HepG2 (cell line): ENCODE results near the gene TRAF3. TPM values are rescaled to one million over a fixed set of nuclear protein-coding genes. Genes with fewer than 3 reads are reported as not detected.
A peak's percentile ranks its signal among the peaks of the same experiment; 100 is the strongest.

Experiments
- ATAC-seq: fragments of 200-7000 bp; cut with Tn5 transposase; 3 replicates; pipeline ENCODE4 v1.9.1; 2020; ENCODE audit warnings: mild to moderate bottlenecking, moderate library complexity
- BruUV-seq: library from RNA; stranded (reverse); fragments of 400-500 nt; replicated peaks from 2 replicates; lab custom pipeline; 2021; lab: Mats Ljungman, UMichigan
- CTCF ChIA-PET: fragments of 300-600 bp; formaldehyde crosslinking; extraction: SDS; loops from one replicate; lab custom pipeline; 2021; ENCODE audit warnings: low total read pairs, inconsistent platforms, low intra/inter-chr PET ratio; lab: Yijun Ruan, JAX
- POLR2A ChIA-PET: fragments of 350-600 bp; sonication (Branson Sonifier 250); formaldehyde crosslinking; loops from one replicate; lab custom pipeline; 2020; ENCODE audit warnings: antibody characterized with exemption, inconsistent platforms; lab: Yijun Ruan, JAX
- DNase-seq: peaks from one replicate; pipeline ENCODE4 v3.0.0-alpha.2; 2015; ENCODE audit warnings: low spot score
- FAIRE-seq: peaks from 3 replicates; lab custom pipeline; 2011; peaks lifted over from hg19 to GRCh38; lab: Jason Lieb, UNC
- H2AFZ ChIP-seq: one replicate; pipeline ENCODE4 v1.6.1; 2011; ENCODE audit warnings: low read length, inconsistent platforms
- H3K27ac ChIP-seq: fragments of 300-600 bp; 3 replicates; pipeline ENCODE4 v1.8.0; 2011; ENCODE audit warnings: mixed run types, mild to moderate bottlenecking, mixed read lengths, low read length, inconsistent platforms; ENCODE audit not compliant: insufficient read depth; ENCODE audit errors: extremely low read length
- H3K27me3 ChIP-seq, 2 experiments: fragments of 200-600 bp in 1 of 2; 2 replicates in 1 of 2; 3 replicates in 1 of 2; pipeline versions ENCODE4 v1.6.0 to v1.8.0; 2011; ENCODE audit warnings: low read length in 2 of 2, mild to moderate bottlenecking in 2 of 2, moderate library complexity in 2 of 2, inconsistent platforms in 1 of 2; ENCODE audit not compliant: insufficient read depth in 2 of 2, control insufficient read depth in 1 of 2
- H3K36me3 ChIP-seq, 2 experiments: fragments of 200-600 bp in 1 of 2; replicated peaks in 1 of 2; 2 replicates in 1 of 2; 3 replicates in 1 of 2; pipeline versions ENCODE4 v1.5.1 to v1.8.0; 2011; ENCODE audit warnings: low read length in 2 of 2, inconsistent platforms in 1 of 2; ENCODE audit not compliant: insufficient read depth in 2 of 2, control insufficient read depth in 1 of 2
- H3K4me1 ChIP-seq: 2 replicates; pipeline ENCODE4 v1.5.1; 2012; ENCODE audit warnings: low read length, inconsistent platforms; ENCODE audit not compliant: insufficient read depth
- H3K4me2 ChIP-seq: 2 replicates; pipeline ENCODE4 v1.6.0; 2011; ENCODE audit warnings: low read depth, low read length, inconsistent platforms
- H3K4me3 ChIP-seq, 3 experiments: fragments of 200-600 bp in 1 of 3; sonication (generic), shearing (Covaris generic) in 1 of 3; replicated peaks in 1 of 3; 2 replicates each; pipeline ENCODE4 v1.5.1; 2011 to 2016; ENCODE audit warnings: low read length in 3 of 3, inconsistent platforms in 2 of 3, low read depth in 2 of 3, mild to moderate bottlenecking in 2 of 3, control low read depth in 1 of 3, mixed read lengths in 1 of 3; ENCODE audit not compliant: insufficient read depth in 1 of 3
- H3K79me2 ChIP-seq: one replicate; pipeline ENCODE4 v1.6.1; 2011; ENCODE audit warnings: low read length, inconsistent platforms; ENCODE audit not compliant: insufficient read depth
- H3K9ac ChIP-seq: 2 replicates; pipeline ENCODE4 v1.6.0; 2011; ENCODE audit warnings: mild to moderate bottlenecking, low read depth, low read length, inconsistent platforms; ENCODE audit not compliant: insufficient read depth
- H3K9me3 ChIP-seq: 2 replicates; pipeline ENCODE4 v1.5.1; 2012; ENCODE audit warnings: mild to moderate bottlenecking, low read length
- H4K20me1 ChIP-seq: 2 replicates; pipeline ENCODE4 v1.6.0; 2011; ENCODE audit warnings: inconsistent platforms, mild to moderate bottlenecking, low read length, moderate library complexity; ENCODE audit not compliant: insufficient read depth
- HNRNPL ChIP-seq: fragments of 200-400 bp; formaldehyde crosslinking; IDR thresholded peaks from 2 replicates; pipeline ENCODE4 v1.6.1; 2017; ENCODE audit warnings: mild to moderate bottlenecking, low read depth, low read length
- IRX3 ChIP-seq: sonication (generic); formaldehyde crosslinking; IDR thresholded peaks from 2 replicates; pipeline ENCODE4 v1.8.1; 2023; ENCODE audit warnings: mild to moderate bottlenecking, low read depth, missing genetic modification reagents, borderline replicate concordance
- MIER3 ChIP-seq: IDR thresholded peaks from 2 replicates; pipeline ENCODE4 v1.6.1; 2016; ENCODE audit warnings: missing compliant biosample characterization, borderline replicate concordance
- MIXL1 ChIP-seq: IDR thresholded peaks from 2 replicates; pipeline ENCODE4 v1.6.1; 2016
- NRL ChIP-seq: sonication (generic); formaldehyde crosslinking; IDR thresholded peaks from 2 replicates; pipeline ENCODE4 v1.5.0; 2020; ENCODE audit warnings: missing genetic modification reagents, mild to moderate bottlenecking, moderate library complexity, borderline replicate concordance
- POGZ ChIP-seq: sonication (generic); formaldehyde crosslinking; IDR thresholded peaks from 2 replicates; pipeline ENCODE4 v1.4.0; 2020; ENCODE audit warnings: mild to moderate bottlenecking, missing genetic modification reagents
- WIZ ChIP-seq: sonication (generic); formaldehyde crosslinking; IDR thresholded peaks from 2 replicates; pipeline ENCODE4 v1.5.1; 2020; ENCODE audit warnings: mild to moderate bottlenecking, missing genetic modification reagents
- ZNF34 ChIP-seq: sonication (generic); formaldehyde crosslinking; IDR thresholded peaks from 2 replicates; pipeline ENCODE4 v1.4.0; 2020; ENCODE audit warnings: mild to moderate bottlenecking, missing genetic modification reagents, borderline replicate concordance
- ZNF367 ChIP-seq: sonication (generic); formaldehyde crosslinking; IDR thresholded peaks from 2 replicates; pipeline ENCODE4 v1.4.0; 2020; ENCODE audit warnings: missing genetic modification reagents, borderline replicate concordance
- ZNF720 ChIP-seq: sonication (generic); formaldehyde crosslinking; IDR thresholded peaks from 2 replicates; pipeline ENCODE4 v1.4.0; 2020; ENCODE audit warnings: missing genetic modification reagents
- ZSCAN9 ChIP-seq: IDR thresholded peaks from 2 replicates; pipeline ENCODE4 v1.6.1; 2016; ENCODE audit warnings: borderline replicate concordance
- WGBS: methylation state at CpG from one replicate; pipeline ENCODE4 v1.1.6; 2017; ENCODE audit warnings: low lambda C conversion rate; 5-methylcytosine and 5-hydroxymethylcytosine counted together
- in situ Hi-C: cut with HindIII; loops from 2 replicates; pipeline ENCODE4 v1.10.0; 2017; ENCODE audit warnings: low pct_unique_long_range_greater_than_20kb; ENCODE audit not compliant: extremely low pct_ligation_motif_present
- intact Hi-C: fragments of 100-400 bp; cut with micrococcal nuclease; formaldehyde crosslinking; loops from one replicate; pipeline ENCODE4 v1.10.0; 2022; ENCODE audit not compliant: unreplicated experiment
- polyA plus RNA-seq, 8 experiments: library from polyadenylated mRNA; depleted of rRNA in 3 of 8; stranded (reverse) in 7 of 8; unstranded in 1 of 8; fragments of >200 nt; fragmentation: Illumina TruSeq in 4 of 8; extraction: Trizol in 4 of 8; gene quantifications; 2 replicates each; pipeline versions ENCODE4 v1.2.1 to v1.2.3, GENCODE V29; 2011 to 2016; ENCODE audit warnings: low read depth in 4 of 8, missing spikeins in 1 of 8, mixed read lengths in 1 of 8; ENCODE audit not compliant: insufficient read depth in 1 of 8
- total RNA-seq, 5 experiments: library from RNA; depleted of rRNA; stranded (reverse); fragments of >200 nt; fragmentation: Illumina TruSeq; extraction: Trizol; gene quantifications; 2 replicates each; pipeline ENCODE4 v1.2.3, GENCODE V29; 2016; ENCODE audit warnings: low read depth in 1 of 5
- TF ChIP-seq, protein P1 (sequence below): sonication (generic); formaldehyde crosslinking; IDR thresholded peaks from 2 replicates; pipeline ENCODE4 v1.5.1; 2020; ENCODE audit warnings: mild to moderate bottlenecking, missing genetic modification reagents, moderate library complexity

Gene TRAF3
- total and polyA plus RNA-seq, 2 of the 13 experiments (the other 11 are each of a cell fraction or from before 2014, with no cell fraction given) = 6.9 to 12.2 TPM

DNA sequence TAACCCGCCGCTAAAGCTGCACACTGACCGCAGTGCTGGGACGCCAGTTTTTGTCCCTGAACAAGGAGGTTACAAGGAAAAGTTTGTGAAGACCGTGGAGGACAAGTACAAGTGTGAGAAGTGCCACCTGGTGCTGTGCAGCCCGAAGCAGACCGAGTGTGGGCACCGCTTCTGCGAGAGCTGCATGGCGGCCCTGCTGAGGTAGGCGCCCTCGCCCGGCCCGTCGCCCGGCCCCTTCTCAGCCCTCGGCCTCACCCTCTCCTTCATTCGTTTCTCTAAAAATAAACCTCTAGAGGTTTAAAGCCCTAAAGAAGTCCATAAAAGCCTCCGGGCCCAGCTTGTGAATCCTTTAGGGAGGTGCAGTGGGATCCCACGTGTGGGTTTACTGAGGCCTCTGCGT is 93.0 kb downstream of the TRAF3 start:
- Histone ChIP-seq H3K27ac (no peak overlapping the region), H3K36me3 (peaks cover 0 to 20% of the 10 kb centered on the region in 2 experiments; a peak in 3 of 5 replicates), H3K4me2 (no peak overlapping the region), H3K9me3 (no peaks in the 10 kb centered on the region), H3K9ac (no peak overlapping the region), H3K4me3 (no peak overlapping the region), H4K20me1 (no peaks in the 10 kb centered on the region), H2AFZ (no peak overlapping the region), H3K4me1 (peaks cover 76% of the 10 kb centered on the region), H3K27me3 (no peaks in the 10 kb centered on the region), H3K79me2 (no peaks in the 10 kb centered on the region)
- in situ Hi-C loops (no loop called here), intact Hi-C loops (loop anchor here (10.0 kb wide), 1 partner anchor 95 kb away; the partner anchor contains the start of gene TRAF3)
- TF ChIP-seq POGZ (CRISPR knock-in tag) (no peak), MIER3 (no peak), ZNF720 (CRISPR knock-in tag) (no peak), ZNF34 (CRISPR knock-in tag) (no peak), WIZ (CRISPR knock-in tag) (no peak), IRX3 (no peak), ZNF367 (CRISPR knock-in tag) (no peak)
- DNase-seq (no peak), ATAC-seq (no peak), FAIRE-seq (no peak)
- WGBS = 97% methylated on average over 20 of the region's 21 CpGs
- POLR2A ChIA-PET = no interaction called here
- CTCF ChIA-PET = no interaction called here
- BruUV-seq = no TSS peak

DNA sequence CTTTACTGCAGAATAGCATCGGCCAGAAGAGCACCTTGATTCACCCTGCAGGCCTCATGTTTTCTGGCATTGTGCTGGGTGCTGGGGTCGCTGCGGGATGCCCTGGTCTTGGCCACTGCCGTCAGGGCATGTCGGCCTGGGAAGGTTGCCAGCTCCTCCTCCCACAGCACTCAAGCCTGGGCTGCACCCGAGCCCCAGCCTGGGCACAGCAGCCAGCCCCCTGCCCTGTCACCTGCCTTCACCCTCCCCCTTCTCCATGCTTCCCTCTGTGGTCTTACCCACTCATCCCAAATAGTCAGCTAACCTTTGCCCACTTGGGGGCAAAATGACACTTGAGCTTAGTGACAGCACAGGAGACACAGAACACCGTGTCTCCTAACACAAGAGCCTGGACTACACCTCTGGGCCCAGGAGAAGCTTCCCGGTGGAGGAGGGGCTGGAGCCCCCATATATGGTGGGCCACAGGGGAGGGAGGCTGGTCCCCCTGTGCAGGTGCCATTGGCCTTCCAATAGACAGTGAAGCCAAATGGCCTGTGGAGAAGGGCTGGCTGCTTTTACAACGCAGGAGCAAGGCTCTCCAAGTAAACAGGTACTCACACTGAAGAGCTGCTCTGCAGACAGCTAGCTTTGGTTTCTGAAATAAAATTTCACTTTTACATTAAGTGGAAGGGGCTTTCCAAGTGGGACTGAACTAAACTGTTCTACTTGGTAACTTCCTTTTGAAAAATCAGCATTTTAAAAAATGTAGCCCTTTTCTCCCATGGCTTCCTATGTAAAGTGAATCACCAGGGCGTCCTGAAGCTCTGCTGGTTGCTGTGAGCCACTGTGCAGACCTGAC is 94.0 kb downstream of the TRAF3 start:
- Histone ChIP-seq H3K4me2 (no peak overlapping the region), H3K27me3 (no peaks in the 10 kb centered on the region), H3K4me1 (peaks cover 78% of the 10 kb centered on the region), H3K36me3 (peaks cover 0 to 24% of the 10 kb centered on the region in 2 experiments; a peak in 3 of 5 replicates), H3K9me3 (no peaks in the 10 kb centered on the region), H3K27ac (no peak overlapping the region), H2AFZ (no peak overlapping the region), H3K4me3 (no peak overlapping the region), H3K79me2 (no peaks in the 10 kb centered on the region), H3K9ac (no peak overlapping the region), H4K20me1 (no peaks in the 10 kb centered on the region)
- ATAC-seq = no peak
- intact Hi-C loops = loop anchor here (10.0 kb wide), 1 partner anchor 96 kb away; the partner anchor contains the start of gene TRAF3
- in situ Hi-C loops = no loop called here
- no peak for DNase-seq
- no peak for FAIRE-seq
- ChIA-PET POLR2A (no interaction called here), CTCF (no interaction called here)
- WGBS = 76% methylated on average over 4 of the region's 10 CpGs
- no TSS peak for BruUV-seq
- TF ChIP-seq MIXL1 (CRISPR knock-in tag) = no peak
- TF ChIP-seq, protein P1, sequence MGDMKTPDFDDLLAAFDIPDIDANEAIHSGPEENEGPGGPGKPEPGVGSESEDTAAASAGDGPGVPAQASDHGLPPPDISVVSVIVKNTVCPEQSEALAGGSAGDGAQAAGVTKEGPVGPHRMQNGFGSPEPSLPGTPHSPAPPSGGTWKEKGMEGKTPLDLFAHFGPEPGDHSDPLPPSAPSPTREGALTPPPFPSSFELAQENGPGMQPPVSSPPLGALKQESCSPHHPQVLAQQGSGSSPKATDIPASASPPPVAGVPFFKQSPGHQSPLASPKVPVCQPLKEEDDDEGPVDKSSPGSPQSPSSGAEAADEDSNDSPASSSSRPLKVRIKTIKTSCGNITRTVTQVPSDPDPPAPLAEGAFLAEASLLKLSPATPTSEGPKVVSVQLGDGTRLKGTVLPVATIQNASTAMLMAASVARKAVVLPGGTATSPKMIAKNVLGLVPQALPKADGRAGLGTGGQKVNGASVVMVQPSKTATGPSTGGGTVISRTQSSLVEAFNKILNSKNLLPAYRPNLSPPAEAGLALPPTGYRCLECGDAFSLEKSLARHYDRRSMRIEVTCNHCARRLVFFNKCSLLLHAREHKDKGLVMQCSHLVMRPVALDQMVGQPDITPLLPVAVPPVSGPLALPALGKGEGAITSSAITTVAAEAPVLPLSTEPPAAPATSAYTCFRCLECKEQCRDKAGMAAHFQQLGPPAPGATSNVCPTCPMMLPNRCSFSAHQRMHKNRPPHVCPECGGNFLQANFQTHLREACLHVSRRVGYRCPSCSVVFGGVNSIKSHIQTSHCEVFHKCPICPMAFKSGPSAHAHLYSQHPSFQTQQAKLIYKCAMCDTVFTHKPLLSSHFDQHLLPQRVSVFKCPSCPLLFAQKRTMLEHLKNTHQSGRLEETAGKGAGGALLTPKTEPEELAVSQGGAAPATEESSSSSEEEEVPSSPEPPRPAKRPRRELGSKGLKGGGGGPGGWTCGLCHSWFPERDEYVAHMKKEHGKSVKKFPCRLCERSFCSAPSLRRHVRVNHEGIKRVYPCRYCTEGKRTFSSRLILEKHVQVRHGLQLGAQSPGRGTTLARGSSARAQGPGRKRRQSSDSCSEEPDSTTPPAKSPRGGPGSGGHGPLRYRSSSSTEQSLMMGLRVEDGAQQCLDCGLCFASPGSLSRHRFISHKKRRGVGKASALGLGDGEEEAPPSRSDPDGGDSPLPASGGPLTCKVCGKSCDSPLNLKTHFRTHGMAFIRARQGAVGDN (CRISPR knock-in tag) = peak; percentile 34
- no peak for TF ChIP-seq ZSCAN9 (CRISPR knock-in tag)
- TF ChIP-seq NRL (CRISPR knock-in tag) = 0 out of 2 replicates have a peak, but pooled peaks have one; percentile 34
- 0 out of 2 replicates have a peak, but pooled peaks have one; percentile 60 for TF ChIP-seq HNRNPL
